GM12872 (cell line): ENCODE data around the gene GET3.
A peak's percentile ranks its signal among the peaks of the same experiment; 100 is the strongest.

ENCODE experiments used
- CTCF ChIP-seq: IDR thresholded peaks from 3 replicates; pipeline ENCODE4 v1.5.1; 2011; ENCODE audit warnings: low read depth, mild to moderate bottlenecking, low read length, moderate library complexity; ENCODE audit not compliant: insufficient read depth

The GET3 gene

GRCh38 chr19:12751635-12752034, 14.3 kb downstream of the GET3 start, which contains the start of gene BEST2:
BEST2 (plus strand) TSS chr19:12751791; CDS start chr19:12752593, 802 bp downstream.
- TF ChIP-seq CTCF = no peak

- TF ChIP-seq CTCF = no peak
Measured at GRCh38 chr19:12752056-12752781, 14.9 kb downstream of the GET3 start.

GRCh38 chr19:12754465-12755196, 17.3 kb downstream of the GET3 start:
- TF ChIP-seq CTCF = no peak

GRCh38 chr19:12756150-12756883, 19.0 kb downstream of the GET3 start:
- no peak for TF ChIP-seq CTCF

- peak; percentile 97 for TF ChIP-seq CTCF
Measured at GRCh38 chr19:12757544-12758274, 20.4 kb downstream of the GET3 start.

GRCh38 chr19:12759686-12760085, 22.4 kb downstream of the GET3 start:
- 0 out of 3 replicates have a peak, but pooled peaks have one; percentile 3 for TF ChIP-seq CTCF
